ENCODE results near the gene PSMG4.

Gene PSMG4

GRCh38 chr6:3315841-3316240 lies 57.1 kb downstream of the PSMG4 start:
- H3K23ac ChIP-seq (ENCODE audit: low read length) = no peak overlapping the region
- WGBS (ENCODE audit: extremely low coverage, insufficient coverage, insufficient read length) = no CpG with 5 or more reads among the region's 8 CpGs
- DNase-seq = no peak

GRCh38 chr6:3316331-3316730 lies 57.6 kb downstream of the PSMG4 start:
- WGBS (ENCODE audit: extremely low coverage, insufficient coverage, insufficient read length) = no CpG with 5 or more reads among the region's 9 CpGs
- H2BK5ac ChIP-seq (ENCODE audit: low read depth, low read length, poor library complexity) = no peak overlapping the region

More at GRCh38 chr6:3315841-3316240, 57.1 kb downstream of the PSMG4 start:
- Histone ChIP-seq H3K27ac (ENCODE audit: low read depth, low read length) (no peak overlapping the region), H3K18ac (ENCODE audit: low read length) (no peak overlapping the region), H3K79me2 (ENCODE audit: control insufficient read depth, insufficient read depth, low read length, poor library complexity) (no peaks in the 10 kb centered on the region), H4K12ac (ENCODE audit: low read depth, low read length) (no peak overlapping the region), H3K4me3 (ENCODE audit: low read depth, low read length) (no peak overlapping the region), H4K8ac (ENCODE audit: low read depth, low read length) (no peak overlapping the region), H2AFZ (ENCODE audit: insufficient read depth, low read length, poor library complexity) (no peak overlapping the region), H3K4me1 (ENCODE audit: control insufficient read depth in 1 of 2, insufficient read depth in 2 of 2, low read length in 2 of 2) (no peaks in the 10 kb centered on the region), H2BK5ac (ENCODE audit: low read depth, low read length, poor library complexity) (no peak overlapping the region), H3K79me1 (ENCODE audit: low read length) (no peaks in the 10 kb centered on the region), H4K91ac (ENCODE audit: low read depth, low read length) (no peak overlapping the region), H3K14ac (ENCODE audit: low read length) (no peak overlapping the region), H3K4ac (ENCODE audit: low read depth, low read length) (no peak overlapping the region), H3K4me2 (ENCODE audit: low read length) (no peak overlapping the region), H3K9me3 (ENCODE audit: insufficient read depth, low read depth, low read length) (no peaks in the 10 kb centered on the region), H3K36me3 (ENCODE audit: control insufficient read depth in 1 of 2, insufficient read depth in 2 of 2, low read length in 2 of 2) (peaks cover 1 to 9% of the 10 kb centered on the region in 2 experiments), H3K27me3 (ENCODE audit: insufficient read depth, low read length) (no peaks in the 10 kb centered on the region), H2AK5ac (ENCODE audit: low read length) (no peak overlapping the region), H2BK12ac (ENCODE audit: low read length) (no peak overlapping the region), H2BK120ac (ENCODE audit: insufficient read depth, low read length, poor library complexity) (no peak overlapping the region), H3K9ac (ENCODE audit: low read length) (no peak overlapping the region)

GRCh38 chr6:3316818-3317217 lies 58.1 kb downstream of the PSMG4 start:
- H3K23ac ChIP-seq (ENCODE audit: low read length) = no peak overlapping the region
- no CpG with 5 or more reads among the region's 8 CpGs for WGBS (ENCODE audit: extremely low coverage, insufficient coverage, insufficient read length)

More at GRCh38 chr6:3316331-3316730, 57.6 kb downstream of the PSMG4 start:
- Histone ChIP-seq H3K4me3 (ENCODE audit: low read depth, low read length) (no peak overlapping the region), H4K12ac (ENCODE audit: low read depth, low read length) (no peak overlapping the region), H3K4me1 (ENCODE audit: control insufficient read depth in 1 of 2, insufficient read depth in 2 of 2, low read length in 2 of 2) (no peaks in the 10 kb centered on the region), H3K9ac (ENCODE audit: low read length) (no peak overlapping the region), H3K79me2 (ENCODE audit: control insufficient read depth, insufficient read depth, low read length, poor library complexity) (no peaks in the 10 kb centered on the region), H3K9me3 (ENCODE audit: insufficient read depth, low read depth, low read length) (no peaks in the 10 kb centered on the region), H2BK120ac (ENCODE audit: insufficient read depth, low read length, poor library complexity) (no peak overlapping the region), H3K4me2 (ENCODE audit: low read length) (no peak overlapping the region), H2AK5ac (ENCODE audit: low read length) (no peak overlapping the region), H2BK12ac (ENCODE audit: low read length) (no peak overlapping the region), H3K23ac (ENCODE audit: low read length) (no peak overlapping the region), H3K14ac (ENCODE audit: low read length) (no peak overlapping the region), H3K4ac (ENCODE audit: low read depth, low read length) (no peak overlapping the region), H3K36me3 (ENCODE audit: control insufficient read depth in 1 of 2, insufficient read depth in 2 of 2, low read length in 2 of 2) (peaks cover 1 to 13% of the 10 kb centered on the region in 2 experiments), H4K91ac (ENCODE audit: low read depth, low read length) (no peak overlapping the region), H3K27ac (ENCODE audit: low read depth, low read length) (no peak overlapping the region), H3K79me1 (ENCODE audit: low read length) (no peaks in the 10 kb centered on the region), H2AFZ (ENCODE audit: insufficient read depth, low read length, poor library complexity) (no peak overlapping the region), H4K8ac (ENCODE audit: low read depth, low read length) (no peak overlapping the region), H3K27me3 (ENCODE audit: insufficient read depth, low read length) (no peaks in the 10 kb centered on the region), H3K18ac (ENCODE audit: low read length) (no peak overlapping the region)
- DNase-seq = no peak

More at GRCh38 chr6:3316818-3317217, 58.1 kb downstream of the PSMG4 start:
- DNase-seq = no peak
- no peak overlapping the region for H3K18ac ChIP-seq (ENCODE audit: low read length)
- no peak overlapping the region for H3K9ac ChIP-seq (ENCODE audit: low read length)
- H3K4ac ChIP-seq (ENCODE audit: low read depth, low read length) = no peak overlapping the region
- no peak overlapping the region for H3K14ac ChIP-seq (ENCODE audit: low read length)
- no peaks in the 10 kb centered on the region for H3K27me3 ChIP-seq (ENCODE audit: insufficient read depth, low read length)
- H2BK120ac ChIP-seq (ENCODE audit: insufficient read depth, low read length, poor library complexity) = no peak overlapping the region
- no peaks in the 10 kb centered on the region for H3K9me3 ChIP-seq (ENCODE audit: insufficient read depth, low read depth, low read length)
- no peak overlapping the region for H2AFZ ChIP-seq (ENCODE audit: insufficient read depth, low read length, poor library complexity)
- no peak overlapping the region for H3K4me2 ChIP-seq (ENCODE audit: low read length)
- H3K79me1 ChIP-seq (ENCODE audit: low read length) = no peaks in the 10 kb centered on the region
- H2BK12ac ChIP-seq (ENCODE audit: low read length) = no peak overlapping the region
- no peaks in the 10 kb centered on the region for H3K79me2 ChIP-seq (ENCODE audit: control insufficient read depth, insufficient read depth, low read length, poor library complexity)
- no peak overlapping the region for H4K12ac ChIP-seq (ENCODE audit: low read depth, low read length)
- H3K36me3 ChIP-seq (ENCODE audit: control insufficient read depth in 1 of 2, insufficient read depth in 2 of 2, low read length in 2 of 2) = peaks cover 1 to 16% of the 10 kb centered on the region in 2 experiments
- no peak overlapping the region for H3K4me3 ChIP-seq (ENCODE audit: low read depth, low read length)
- H4K91ac ChIP-seq (ENCODE audit: low read depth, low read length) = no peak overlapping the region
- H3K27ac ChIP-seq (ENCODE audit: low read depth, low read length) = no peak overlapping the region
- no peak overlapping the region for H2AK5ac ChIP-seq (ENCODE audit: low read length)
- H4K8ac ChIP-seq (ENCODE audit: low read depth, low read length) = no peak overlapping the region
- no peaks in the 10 kb centered on the region for H3K4me1 ChIP-seq (ENCODE audit: control insufficient read depth in 1 of 2, insufficient read depth in 2 of 2, low read length in 2 of 2)
- H2BK5ac ChIP-seq (ENCODE audit: low read depth, low read length, poor library complexity) = no peak overlapping the region
